Ecto neural progenitor cell (in vitro differentiated cells): ENCODE measurements around the gene SEPTIN1.
A peak's percentile ranks its signal among the peaks of the same experiment; 100 is the strongest.

Source experiments
- DNase-seq: peaks from one replicate; pipeline ENCODE4 v3.0.0-alpha.2; 2018; ENCODE audit warnings: low spot score

The SEPTIN1 gene, protein sequence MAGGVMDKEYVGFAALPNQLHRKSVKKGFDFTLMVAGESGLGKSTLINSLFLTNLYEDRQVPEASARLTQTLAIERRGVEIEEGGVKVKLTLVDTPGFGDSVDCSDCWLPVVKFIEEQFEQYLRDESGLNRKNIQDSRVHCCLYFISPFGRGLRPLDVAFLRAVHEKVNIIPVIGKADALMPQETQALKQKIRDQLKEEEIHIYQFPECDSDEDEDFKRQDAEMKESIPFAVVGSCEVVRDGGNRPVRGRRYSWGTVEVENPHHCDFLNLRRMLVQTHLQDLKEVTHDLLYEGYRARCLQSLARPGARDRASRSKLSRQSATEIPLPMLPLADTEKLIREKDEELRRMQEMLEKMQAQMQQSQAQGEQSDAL

GRCh38 chr16:30382111-30382881 lies at the start of gene SEPTIN1:
Gene SEPTIN1 (minus strand): TSS chr16:30382561. CDS start chr16:30382542, 19 bp downstream.
- DNase-seq = peak; percentile 41

DNA sequence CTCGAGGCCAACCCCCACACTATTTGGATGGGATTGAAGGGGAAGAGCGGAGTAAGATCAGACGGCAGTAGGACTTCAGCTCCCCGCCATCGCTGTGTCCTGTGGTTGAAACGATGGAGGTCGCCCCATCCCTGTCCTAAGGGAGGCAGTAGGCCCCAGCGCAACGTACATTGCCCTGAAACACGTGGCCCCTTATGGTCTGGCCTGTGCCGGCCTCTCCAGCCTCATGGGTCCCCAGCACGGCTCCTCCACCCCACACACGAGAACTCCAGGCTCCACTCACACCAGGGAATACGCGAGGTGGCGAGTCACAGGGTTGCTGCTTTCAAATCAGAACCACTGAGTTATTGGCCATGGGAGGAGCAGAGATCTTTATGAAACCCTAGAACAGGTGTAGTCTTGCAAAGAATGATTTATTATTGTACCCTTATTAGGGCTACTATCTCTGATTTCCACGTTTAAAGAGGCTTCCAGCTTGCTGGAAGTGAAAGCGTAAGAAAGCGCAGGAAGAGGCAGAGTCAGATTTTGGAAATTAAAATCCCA lies 48.1 kb upstream of the SEPTIN1 start:
- no peak for DNase-seq

DNA sequence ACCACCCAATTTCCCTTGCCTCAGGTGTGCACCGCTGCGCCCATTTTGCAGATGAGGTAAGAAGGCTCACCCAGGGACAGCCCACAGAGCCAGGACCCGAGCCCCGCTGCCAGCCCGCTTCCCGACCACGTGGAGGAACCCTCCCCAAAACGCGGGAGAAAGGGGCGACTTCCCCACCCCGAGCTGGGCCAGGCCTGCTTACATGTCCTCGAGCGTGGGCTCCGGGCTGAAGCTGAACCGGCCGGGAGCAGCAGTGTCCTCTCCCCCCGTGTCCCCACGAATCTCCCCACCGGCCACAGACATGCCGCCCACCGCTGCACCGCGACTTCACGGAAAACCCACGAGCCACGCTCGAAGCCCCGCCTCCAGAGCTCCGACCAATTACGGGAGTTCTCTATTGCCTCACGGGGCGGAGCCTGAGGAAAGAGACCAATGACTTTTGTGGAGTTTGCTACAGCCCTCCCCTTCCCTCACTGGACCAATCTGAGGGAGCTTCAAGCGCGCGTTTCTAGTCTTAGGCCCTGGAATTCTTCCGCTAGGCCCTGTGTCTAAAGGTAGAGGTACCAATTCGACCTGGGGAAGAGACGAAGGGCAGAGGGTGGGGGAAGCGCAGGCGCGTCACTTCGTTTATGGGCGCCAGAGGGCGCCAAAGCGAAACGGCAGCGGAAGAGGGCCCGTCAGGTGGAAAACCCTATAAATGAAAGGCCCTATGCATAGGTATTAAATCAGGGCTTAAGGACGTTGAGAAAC lies 47.5 kb upstream of the SEPTIN1 start, which contains the start of gene DCTPP1:
Gene DCTPP1, minus strand, starts transcription at position 353 of the 750 bp plus-strand sequence. Its CDS starts 50 bp downstream, at position 303.
- peak; percentile 92 for DNase-seq

DNA sequence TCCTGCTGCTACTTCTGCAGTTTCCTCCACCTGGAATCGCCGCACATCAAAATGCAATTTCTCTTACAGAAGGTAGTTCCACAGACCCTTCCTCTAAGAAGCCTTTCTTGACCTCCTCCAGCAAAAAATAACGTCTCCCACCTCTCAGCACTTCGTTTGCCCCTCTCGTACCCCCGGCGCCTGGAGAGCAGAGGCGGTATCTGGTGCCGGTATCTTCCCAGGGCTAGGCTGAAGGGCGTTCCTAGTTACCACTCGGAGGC lies 47.0 kb upstream of the SEPTIN1 start:
- no peak for DNase-seq

DNA sequence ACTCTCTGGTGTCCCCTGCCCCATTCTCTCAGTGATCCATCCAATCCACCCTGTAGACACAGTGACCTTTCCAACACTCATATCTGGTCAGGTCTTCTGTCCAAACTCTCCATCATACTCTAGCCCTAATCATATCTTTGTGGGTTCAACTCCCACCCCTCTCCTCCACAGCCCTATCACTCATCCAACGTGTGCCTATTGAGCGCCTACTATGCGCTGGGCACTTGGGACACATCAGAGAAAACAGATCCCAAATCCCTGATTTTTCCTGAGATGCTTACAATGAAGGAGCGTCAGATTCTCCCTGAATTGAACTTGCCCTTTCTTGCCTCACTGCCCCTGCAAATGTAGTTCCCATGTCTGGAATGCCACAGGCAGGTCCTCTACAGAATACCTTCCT lies 45.7 kb upstream of the SEPTIN1 start:
- no peak for DNase-seq

GRCh38 chr16:30421010-30421409 lies 38.6 kb upstream of the SEPTIN1 start:
- DNase-seq = no peak

- DNase-seq = no peak
Observed at GRCh38 chr16:30418350-30419181, 36.2 kb upstream of the SEPTIN1 start.

- peak; percentile 91 for DNase-seq
Observed at GRCh38 chr16:30417529-30418349, 35.4 kb upstream of the SEPTIN1 start.

DNA sequence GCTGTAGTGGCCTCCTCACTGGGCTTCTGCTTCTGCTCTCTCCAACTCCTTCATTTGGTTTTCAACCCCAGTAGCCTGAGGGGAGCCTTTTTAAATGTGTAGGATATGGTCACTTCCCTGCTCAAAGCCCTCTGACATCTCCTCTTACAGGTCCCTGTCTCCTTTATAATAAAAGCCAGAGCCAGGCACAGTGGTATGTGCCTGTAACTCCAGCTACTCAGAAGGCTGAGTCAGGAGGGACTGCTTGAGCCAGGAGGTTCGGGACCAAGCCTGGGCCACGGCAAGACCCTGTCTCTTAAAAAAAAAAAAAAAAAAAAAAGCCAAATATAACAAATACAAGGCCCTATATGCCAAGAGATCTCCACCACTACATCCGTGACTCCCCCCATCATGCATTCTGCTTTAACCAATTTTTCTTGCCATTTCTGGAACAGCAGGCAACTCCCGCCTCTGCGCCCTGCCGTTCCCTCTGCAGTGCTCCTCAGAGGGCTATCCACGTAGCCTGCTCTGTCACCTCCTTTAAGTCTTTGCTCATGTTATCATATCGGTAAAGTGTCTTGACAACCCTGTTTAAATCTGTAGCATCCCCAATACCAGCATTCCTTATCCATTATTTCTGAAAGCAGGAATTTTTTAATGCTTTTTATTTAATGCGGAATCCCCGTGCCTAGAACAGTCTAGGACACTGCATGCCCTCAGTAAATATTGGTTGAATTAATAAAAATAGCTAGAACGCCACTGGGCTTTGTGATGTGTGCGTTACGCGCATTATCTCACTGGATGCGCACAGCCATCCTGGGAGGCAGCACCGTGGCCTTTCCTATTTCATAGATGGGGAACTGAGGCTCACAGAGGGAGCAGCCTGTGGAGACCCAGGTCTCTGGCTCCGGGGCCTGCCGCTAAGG lies 34.5 kb upstream of the SEPTIN1 start:
- DNase-seq = no peak

GRCh38 chr16:30416047-30416603 lies 33.8 kb upstream of the SEPTIN1 start:
- DNase-seq = no peak

DNA sequence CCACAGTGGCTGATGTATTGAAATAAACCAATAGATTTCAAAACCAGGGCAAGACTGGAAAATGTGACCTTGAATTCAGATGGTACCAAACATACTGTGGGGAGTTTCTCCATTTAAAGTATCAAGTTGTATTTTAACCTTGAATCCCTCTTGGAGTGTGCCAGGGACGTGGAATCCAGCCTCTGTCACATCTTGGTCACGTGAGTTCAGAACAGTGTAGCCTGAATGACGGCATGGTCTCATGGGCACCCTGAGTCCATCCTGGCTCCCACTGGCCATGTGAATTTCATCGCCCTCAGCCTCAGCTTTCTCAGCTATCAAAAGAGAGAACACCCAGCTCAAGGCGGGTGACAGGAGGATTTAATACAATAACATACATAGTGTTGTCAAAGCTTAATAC lies 31.8 kb upstream of the SEPTIN1 start:
- DNase-seq = no peak

DNA sequence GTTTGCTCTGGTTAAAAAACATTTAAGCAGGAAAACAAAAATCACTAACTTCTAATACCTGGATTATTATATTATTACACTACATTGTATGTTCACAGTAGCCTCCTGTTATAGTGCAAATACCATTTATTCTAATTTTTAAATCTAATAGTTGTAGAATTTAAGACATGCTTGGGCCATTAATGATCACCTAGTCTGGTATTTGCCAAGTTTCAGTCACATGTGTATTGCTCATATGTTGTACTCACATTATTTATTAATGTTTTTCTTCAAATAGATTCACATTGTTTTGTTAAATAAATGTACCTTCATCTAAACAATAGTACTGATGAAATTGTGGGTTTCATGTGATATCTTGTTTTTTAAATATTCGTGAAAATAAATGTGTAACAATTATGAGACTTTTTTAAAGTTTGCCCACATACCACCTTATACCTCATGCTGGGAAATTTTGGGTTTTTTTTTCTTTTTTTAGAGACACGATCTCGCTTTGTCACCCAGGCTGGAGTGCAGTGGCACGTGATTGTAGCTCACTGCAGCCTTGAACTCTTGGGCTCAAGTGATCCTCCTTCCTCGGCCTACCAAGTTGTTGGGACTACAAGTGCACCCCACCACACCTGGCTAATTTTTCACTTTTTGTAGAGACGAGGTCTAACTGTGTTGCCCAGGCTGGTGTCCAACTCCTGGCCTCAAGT lies 30.9 kb upstream of the SEPTIN1 start:
- DNase-seq = no peak

- DNase-seq = peak; percentile 93
Observed at GRCh38 chr16:30409125-30410060, 27.0 kb upstream of the SEPTIN1 start.

DNA sequence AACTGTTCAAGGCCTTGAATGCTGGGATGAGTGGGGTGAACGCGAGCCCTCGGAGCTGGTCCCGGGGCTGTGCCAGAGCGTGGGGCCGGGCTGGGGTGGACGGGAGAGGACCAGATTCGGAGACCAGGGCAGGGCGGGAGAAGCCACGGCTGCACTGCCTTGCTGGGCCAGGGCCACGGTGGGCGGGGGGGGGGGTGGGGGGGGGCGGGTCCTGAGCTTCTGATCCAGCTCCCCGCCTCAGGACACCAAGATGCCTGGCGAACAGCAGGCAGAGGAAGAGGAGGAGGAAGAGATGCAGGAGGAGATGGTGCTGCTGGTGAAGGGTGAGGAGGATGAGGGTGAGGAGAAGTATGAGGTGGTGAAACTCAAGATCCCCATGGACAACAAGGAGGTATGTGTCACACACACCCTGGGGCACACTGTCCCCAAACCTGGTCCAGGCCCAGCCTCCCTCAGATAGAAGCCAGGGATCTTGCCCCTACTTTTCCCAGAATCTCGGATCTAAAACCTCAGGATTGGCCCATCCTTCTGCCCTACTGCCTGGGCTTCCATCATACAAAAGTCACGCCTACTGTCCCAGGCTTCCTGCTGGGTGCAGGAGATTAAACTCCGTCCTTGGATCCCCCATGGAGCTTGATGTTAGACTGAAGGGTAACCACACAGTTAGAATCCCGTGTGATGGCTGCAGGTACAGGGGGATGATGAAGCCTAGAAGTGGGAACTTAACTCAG lies 25.6 kb upstream of the SEPTIN1 start:
- no peak for DNase-seq

DNA sequence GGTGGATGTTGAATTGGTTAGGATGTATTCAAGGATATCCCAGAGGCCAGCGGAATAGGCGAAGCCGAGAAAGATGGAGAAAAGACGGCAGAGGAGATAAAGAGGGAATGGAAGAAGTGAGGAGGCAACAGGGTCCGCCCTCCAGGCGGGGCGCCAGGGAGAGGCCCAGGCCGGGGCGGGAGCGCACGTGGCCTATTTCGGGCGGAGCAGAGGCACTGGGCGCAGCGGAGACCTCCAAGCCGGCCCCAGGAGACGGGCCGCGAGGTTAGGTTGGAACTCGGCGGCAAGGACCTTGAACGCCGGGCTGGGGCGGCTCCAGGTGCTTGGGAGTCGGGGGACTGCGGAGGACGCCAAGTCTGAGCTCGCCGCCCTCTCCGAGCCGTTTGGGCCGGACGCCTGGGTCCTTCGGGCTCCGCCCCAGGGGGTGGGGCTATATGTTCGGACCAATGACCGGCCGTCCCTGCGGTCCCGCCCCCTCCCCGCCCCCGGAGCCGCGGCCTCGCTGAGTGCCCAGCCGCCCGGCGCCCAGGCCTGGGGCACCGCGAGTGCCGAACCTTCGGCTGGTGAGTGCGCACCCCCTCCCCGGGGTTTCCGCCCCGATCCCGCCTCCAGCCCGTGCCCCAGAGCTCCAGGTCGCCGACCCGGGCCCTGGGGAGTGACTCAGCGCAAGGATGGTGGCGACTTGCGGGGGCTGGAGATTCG lies 24.9 kb upstream of the SEPTIN1 start, which contains the start of gene ZNF771:
Gene ZNF771, plus strand, starts transcription at position 505 of the 702 bp plus-strand sequence. CDS start 448 bp downstream, outside the sequence.
- peak; percentile 95 for DNase-seq

DNA sequence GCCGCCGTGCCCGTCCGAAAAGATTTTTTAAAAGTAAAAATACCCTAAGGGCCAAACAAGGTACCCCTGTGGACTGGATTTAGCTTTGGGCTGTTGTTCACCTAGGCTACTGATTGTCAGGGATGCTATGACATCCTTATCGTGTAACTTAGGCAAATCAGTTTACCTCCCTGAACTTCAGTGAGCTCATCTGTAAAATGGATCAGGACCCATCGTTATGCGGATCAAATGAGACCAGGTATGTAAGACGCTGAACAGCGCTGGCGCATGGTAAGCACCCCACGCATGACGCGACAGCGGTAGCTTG lies 24.4 kb upstream of the SEPTIN1 start:
- DNase-seq = no peak
